ENCODE results near the gene EVA1A. TPM values are rescaled to one million over a fixed set of nuclear protein-coding genes. Genes with fewer than 3 reads are reported as not detected.

The EVA1A gene
- total RNA-seq, 3 donors from 2014 or later (not counting 1 experiment from before 2014, with no cell fraction given) = not detected

DNA sequence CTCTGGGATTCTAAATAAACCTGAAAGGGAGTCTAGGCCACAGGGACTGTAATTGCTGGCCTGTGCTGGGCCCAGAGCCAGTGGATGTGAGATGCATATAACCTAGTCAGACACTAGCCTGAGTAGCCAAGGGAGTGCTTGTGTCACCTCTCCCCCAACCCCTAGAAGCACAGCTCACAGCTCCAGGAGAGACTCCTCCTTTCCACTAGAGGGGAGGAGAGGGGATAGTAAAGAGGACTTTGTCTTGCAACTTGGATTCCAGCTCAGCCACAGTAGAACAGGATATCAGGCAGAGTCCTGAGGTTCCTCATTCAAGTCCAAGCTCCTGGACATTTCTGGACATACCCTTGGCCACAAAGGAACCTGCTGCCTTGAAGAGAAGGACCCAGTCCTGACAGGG, 18.4 kb upstream of the EVA1A start:
- Histone ChIP-seq H3K27ac (ENCODE audit: low read length) (no peak overlapping the region), H3K9me3 (ENCODE audit: control insufficient read depth, insufficient read depth, low read length) (no peaks in the 10 kb centered on the region), H3K4me3 (ENCODE audit: low read length) (no peak overlapping the region), H3K27me3 (ENCODE audit: control insufficient read depth, insufficient read depth, low read length) (no peaks in the 10 kb centered on the region), H3K4me1 (ENCODE audit: control insufficient read depth, insufficient read depth, low read length) (no peaks in the 10 kb centered on the region), H3K36me3 (ENCODE audit: control insufficient read depth, insufficient read depth, low read length) (no peaks in the 10 kb centered on the region)
- TF ChIP-seq, protein P1, sequence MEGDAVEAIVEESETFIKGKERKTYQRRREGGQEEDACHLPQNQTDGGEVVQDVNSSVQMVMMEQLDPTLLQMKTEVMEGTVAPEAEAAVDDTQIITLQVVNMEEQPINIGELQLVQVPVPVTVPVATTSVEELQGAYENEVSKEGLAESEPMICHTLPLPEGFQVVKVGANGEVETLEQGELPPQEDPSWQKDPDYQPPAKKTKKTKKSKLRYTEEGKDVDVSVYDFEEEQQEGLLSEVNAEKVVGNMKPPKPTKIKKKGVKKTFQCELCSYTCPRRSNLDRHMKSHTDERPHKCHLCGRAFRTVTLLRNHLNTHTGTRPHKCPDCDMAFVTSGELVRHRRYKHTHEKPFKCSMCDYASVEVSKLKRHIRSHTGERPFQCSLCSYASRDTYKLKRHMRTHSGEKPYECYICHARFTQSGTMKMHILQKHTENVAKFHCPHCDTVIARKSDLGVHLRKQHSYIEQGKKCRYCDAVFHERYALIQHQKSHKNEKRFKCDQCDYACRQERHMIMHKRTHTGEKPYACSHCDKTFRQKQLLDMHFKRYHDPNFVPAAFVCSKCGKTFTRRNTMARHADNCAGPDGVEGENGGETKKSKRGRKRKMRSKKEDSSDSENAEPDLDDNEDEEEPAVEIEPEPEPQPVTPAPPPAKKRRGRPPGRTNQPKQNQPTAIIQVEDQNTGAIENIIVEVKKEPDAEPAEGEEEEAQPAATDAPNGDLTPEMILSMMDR (IDR thresholded peaks at IDR 0.05) = no peak
- ATAC-seq (no peak), DNase-seq (no peak)
- intact Hi-C loops (cut with micrococcal nuclease) = no loop called here
- H3K27ac Mint-ChIP-seq = no peak overlapping the region
- H3K36me3 Mint-ChIP-seq = no peaks in the 10 kb centered on the region
- no peak overlapping the region for H3K4me3 Mint-ChIP-seq
- H3K27me3 Mint-ChIP-seq (ENCODE audit: low read depth in 2 of 2) = peaks cover 5 to 22% of the 10 kb centered on the region in 2 donors
- no peaks in the 10 kb centered on the region for H3K4me1 Mint-ChIP-seq
- peaks cover 0 to 2% of the 10 kb centered on the region in 2 donors for H3K9me3 Mint-ChIP-seq

DNA sequence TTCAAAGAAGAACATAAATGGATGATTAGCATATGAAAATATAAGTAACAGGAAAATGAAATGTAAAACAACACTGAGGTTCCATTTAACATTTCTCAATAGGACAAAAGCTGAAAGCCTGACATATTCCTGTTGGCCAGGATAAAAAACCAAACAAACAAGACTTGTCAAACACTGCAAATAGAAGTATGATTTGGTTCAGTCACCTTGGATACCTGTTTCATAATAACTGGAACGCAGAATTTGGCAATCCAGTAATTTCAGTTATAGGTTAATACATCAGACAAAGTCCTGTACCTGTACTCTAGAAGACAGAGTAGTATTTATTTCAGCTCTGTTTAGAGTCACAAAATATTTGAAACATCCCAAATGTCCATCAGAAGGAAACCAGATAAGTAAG, 16.5 kb upstream of the EVA1A start:
- Mint-ChIP-seq H3K4me1 (no peaks in the 10 kb centered on the region), H3K9me3 (no peaks in the 10 kb centered on the region), H3K27me3 (ENCODE audit: low read depth in 2 of 2) (peaks cover 5 to 11% of the 10 kb centered on the region in 2 donors), H3K36me3 (no peaks in the 10 kb centered on the region), H3K4me3 (no peak overlapping the region), H3K27ac (no peak overlapping the region)
- Histone ChIP-seq H3K27ac (ENCODE audit: low read length) (no peak overlapping the region), H3K9me3 (ENCODE audit: control insufficient read depth, insufficient read depth, low read length) (no peaks in the 10 kb centered on the region), H3K4me1 (ENCODE audit: control insufficient read depth, insufficient read depth, low read length) (no peaks in the 10 kb centered on the region), H3K27me3 (ENCODE audit: control insufficient read depth, insufficient read depth, low read length) (no peaks in the 10 kb centered on the region), H3K36me3 (ENCODE audit: control insufficient read depth, insufficient read depth, low read length) (no peaks in the 10 kb centered on the region), H3K4me3 (ENCODE audit: low read length) (no peak overlapping the region)
- intact Hi-C loops (cut with micrococcal nuclease) = no loop called here
- TF ChIP-seq, protein P1 (IDR thresholded peaks at IDR 0.05) = no peak
- WGBS (ENCODE audit: insufficient coverage) = 100% methylated on average over 1 of the region's 1 CpG
- ATAC-seq = no peak
- DNase-seq = no peak

DNA sequence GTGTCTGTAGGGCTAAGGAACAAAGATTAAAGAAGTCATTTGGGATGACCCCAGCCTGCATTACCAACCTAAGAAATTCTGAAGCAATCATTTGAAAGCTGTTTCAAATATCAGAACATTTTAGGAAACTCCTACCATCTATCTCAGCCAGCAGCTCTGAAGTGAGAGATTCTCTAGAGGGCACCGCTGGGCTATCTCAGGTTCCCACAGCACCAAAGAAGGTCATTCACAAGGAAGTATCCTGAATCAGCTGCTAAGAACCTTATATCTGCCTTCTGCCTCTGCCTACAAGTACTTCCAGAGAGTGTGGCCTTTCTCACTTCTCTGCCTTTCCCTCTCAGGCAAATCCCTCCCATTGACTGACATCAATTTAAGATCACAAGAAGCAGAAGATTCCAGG, 13.4 kb upstream of the EVA1A start:
- Mint-ChIP-seq H3K27ac (no peak overlapping the region), H3K27me3 (ENCODE audit: low read depth in 2 of 2) (peaks cover 12 to 20% of the 10 kb centered on the region in 2 donors), H3K4me3 (no peak overlapping the region), H3K9me3 (peaks cover 2 to 4% of the 10 kb centered on the region in 2 donors), H3K4me1 (no peaks in the 10 kb centered on the region), H3K36me3 (no peaks in the 10 kb centered on the region)
- no peaks in the 10 kb centered on the region for H3K9me3 ChIP-seq (ENCODE audit: control insufficient read depth, insufficient read depth, low read length)
- WGBS (ENCODE audit: insufficient coverage) = 90% methylated on average over 1 of the region's 1 CpG
- DNase-seq (no peak), ATAC-seq (no peak)
- TF ChIP-seq, protein P1 (IDR thresholded peaks at IDR 0.05) = no peak
- H3K4me3 ChIP-seq (ENCODE audit: low read length) = no peak overlapping the region
- H3K27ac ChIP-seq (ENCODE audit: low read length) = no peak overlapping the region
- intact Hi-C loops (cut with micrococcal nuclease) = no loop called here
- H3K4me1 ChIP-seq (ENCODE audit: control insufficient read depth, insufficient read depth, low read length) = no peaks in the 10 kb centered on the region
- H3K27me3 ChIP-seq (ENCODE audit: control insufficient read depth, insufficient read depth, low read length) = peaks cover 5% of the 10 kb centered on the region
- H3K36me3 ChIP-seq (ENCODE audit: control insufficient read depth, insufficient read depth, low read length) = no peaks in the 10 kb centered on the region

- intact Hi-C loops (cut with micrococcal nuclease) = no loop called here
- no peak overlapping the region for H3K27ac ChIP-seq (ENCODE audit: low read length)
These were observed 12.6 kb upstream of the EVA1A start for GRCh38 chr2:75573145-75573878.

More at GRCh38 chr2:75573145-75573878, 12.6 kb upstream of the EVA1A start:
- no peaks in the 10 kb centered on the region for H3K4me1 Mint-ChIP-seq
- no peak overlapping the region for H3K4me3 Mint-ChIP-seq
- ATAC-seq (no peak), DNase-seq (no peak)
- no peak overlapping the region for H3K4me3 ChIP-seq (ENCODE audit: low read length)
- TF ChIP-seq, protein P1 (IDR thresholded peaks at IDR 0.05) = no peak
- H3K27me3 Mint-ChIP-seq (ENCODE audit: low read depth in 2 of 2) = peaks cover 13 to 20% of the 10 kb centered on the region in 2 donors
- WGBS (ENCODE audit: insufficient coverage) = 93% methylated on average over 1 of the region's 1 CpG
- H3K27me3 ChIP-seq (ENCODE audit: control insufficient read depth, insufficient read depth, low read length) = peaks cover 5% of the 10 kb centered on the region
- no peaks in the 10 kb centered on the region for H3K9me3 ChIP-seq (ENCODE audit: control insufficient read depth, insufficient read depth, low read length)
- no peaks in the 10 kb centered on the region for H3K36me3 Mint-ChIP-seq
- H3K36me3 ChIP-seq (ENCODE audit: control insufficient read depth, insufficient read depth, low read length) = no peaks in the 10 kb centered on the region
- peaks cover 2 to 4% of the 10 kb centered on the region in 2 donors for H3K9me3 Mint-ChIP-seq
- no peak overlapping the region for H3K27ac Mint-ChIP-seq
- no peaks in the 10 kb centered on the region for H3K4me1 ChIP-seq (ENCODE audit: control insufficient read depth, insufficient read depth, low read length)
